GM12878 (cell line): ENCODE data around the gene SRSF9. TPM values are rescaled to one million over a fixed set of nuclear protein-coding genes. Genes with fewer than 3 reads are reported as not detected.

Experiments
- ATAC-seq: fragments of 200-7000 bp; cut with Tn5 transposase; 3 replicates; pipeline ENCODE4 v1.9.1; 2020; ENCODE audit warnings: mild to moderate bottlenecking, moderate library complexity
- BruUV-seq: library from RNA; stranded (reverse); fragments of 400-500 nt; replicated peaks from 2 replicates; lab custom pipeline; 2021; lab: Mats Ljungman, UMichigan
- CTCF ChIA-PET: fragments of 300-600 bp; sonication (Branson Sonifier 250); formaldehyde crosslinking; extraction: SDS; loops from one replicate; lab custom pipeline; 2021; ENCODE audit warnings: inconsistent platforms; lab: Yijun Ruan, JAX
- POLR2A ChIA-PET: fragments of 350-600 bp; formaldehyde crosslinking; extraction: SDS; loops from one replicate; lab custom pipeline; 2021; ENCODE audit warnings: inconsistent platforms; lab: Charles Lee
- RAD21 ChIA-PET: fragments of 300-600 bp; sonication (Branson Sonifier 250); formaldehyde crosslinking; loops from one replicate; lab custom pipeline; 2023; ENCODE audit warnings: antibody characterized with exemption; ENCODE audit not compliant: unreplicated experiment; lab: Charles Lee
- SMC1A ChIA-PET: fragments of 300-600 bp; sonication (Branson Sonifier 250); formaldehyde crosslinking; loops from one replicate; lab custom pipeline; 2023; ENCODE audit not compliant: unreplicated experiment, uncharacterized antibody; lab: Charles Lee
- DNase-seq: peaks from one replicate; pipeline ENCODE4 v3.0.0-alpha.2; 2011; ENCODE audit warnings: low read depth, low spot score
- FAIRE-seq: peaks from 3 replicates; lab custom pipeline; 2011; peaks lifted over from hg19 to GRCh38; lab: Jason Lieb, UNC
- H2AFZ ChIP-seq: 2 replicates; pipeline ENCODE4 v1.6.0; 2011; ENCODE audit warnings: low read depth, low read length, control low read depth; ENCODE audit not compliant: control insufficient read depth
- H3K27ac ChIP-seq: 2 replicates; pipeline ENCODE4 v1.5.1; 2011; ENCODE audit warnings: control low read depth; ENCODE audit not compliant: control insufficient read depth, insufficient read depth
- H3K27me3 ChIP-seq, 2 experiments: replicated peaks in 1 of 2; 2 replicates each; pipeline versions ENCODE4 v1.6.0 to v1.6.1; 2011; ENCODE audit warnings: low read length in 1 of 2; ENCODE audit not compliant: control insufficient read depth in 2 of 2, insufficient read depth in 2 of 2
- H3K36me3 ChIP-seq, 2 experiments: 2 replicates each; pipeline ENCODE4 v1.5.1; 2011; ENCODE audit warnings: low read length in 1 of 2; ENCODE audit not compliant: control insufficient read depth in 2 of 2, insufficient read depth in 2 of 2
- H3K4me1 ChIP-seq: 2 replicates; pipeline ENCODE4 v1.6.1; 2011; ENCODE audit warnings: mild to moderate bottlenecking, low read length, moderate library complexity, mixed read lengths; ENCODE audit not compliant: control insufficient read depth, insufficient read depth
- H3K4me2 ChIP-seq: 2 replicates; pipeline ENCODE4 v1.6.0; 2011; ENCODE audit warnings: control low read depth; ENCODE audit not compliant: control insufficient read depth, insufficient read depth
- H3K4me3 ChIP-seq: fragments of 200-600 bp; sonication (generic); 2 replicates; pipeline ENCODE4 v1.5.1; 2016
- H3K79me2 ChIP-seq: 2 replicates; pipeline ENCODE4 v1.6.0; 2011; ENCODE audit warnings: low read length; ENCODE audit not compliant: control insufficient read depth, insufficient read depth
- H3K9ac ChIP-seq: 2 replicates; pipeline ENCODE4 v1.8.0; 2011; ENCODE audit warnings: low read length, control low read depth, mixed read lengths; ENCODE audit not compliant: control insufficient read depth, insufficient read depth
- H3K9me3 ChIP-seq: replicated peaks from 3 replicates; pipeline ENCODE4 v1.5.1; 2011; ENCODE audit warnings: mild to moderate bottlenecking, low read length; ENCODE audit not compliant: control insufficient read depth, insufficient read depth
- H4K20me1 ChIP-seq: 2 replicates; pipeline ENCODE4 v1.6.0; 2011; ENCODE audit not compliant: control insufficient read depth, insufficient read depth
- CHD1 ChIP-seq: IDR thresholded peaks from 2 replicates; pipeline ENCODE4 v1.6.1; 2012; ENCODE audit warnings: low read depth, low read length, improper control_type of control experiment
- EED ChIP-seq: sonication (generic); IDR thresholded peaks from 2 replicates; pipeline ENCODE4 v1.6.1; 2016; ENCODE audit warnings: antibody characterized with exemption, low read depth
- HDGF ChIP-seq: fragments of 450-650 bp; IDR thresholded peaks from 2 replicates; pipeline ENCODE4 v1.6.1; 2016; ENCODE audit warnings: antibody characterized with exemption
- JUNB ChIP-seq: IDR thresholded peaks from 2 replicates; pipeline ENCODE4 v1.6.1; 2016; ENCODE audit warnings: antibody characterized with exemption, mild to moderate bottlenecking
- NR2C2 ChIP-seq: IDR thresholded peaks from 2 replicates; pipeline ENCODE4 v1.6.1; 2011; ENCODE audit warnings: borderline replicate concordance, low read depth; ENCODE audit not compliant: control insufficient read depth, insufficient read length
- PAX8 ChIP-seq: fragments of 450-650 bp; IDR thresholded peaks from 2 replicates; pipeline ENCODE4 v1.6.1; 2017; ENCODE audit warnings: mild to moderate bottlenecking, moderate library complexity
- RAD51 ChIP-seq: fragments of 450-650 bp; IDR thresholded peaks from 2 replicates; pipeline ENCODE4 v1.6.1; 2016; ENCODE audit warnings: moderate library complexity, mild to moderate bottlenecking, inconsistent platforms
- RB1 ChIP-seq: fragments of 450-650 bp; formaldehyde crosslinking; IDR thresholded peaks from 2 replicates; pipeline ENCODE4 v1.6.1; 2017; ENCODE audit warnings: mild to moderate bottlenecking, borderline replicate concordance
- RBBP5 ChIP-seq: fragments of 200-600 bp; sonication (generic); conservative IDR thresholded peaks from 2 replicates; pipeline ENCODE4 v1.6.1; 2016
- RUNX3 ChIP-seq: IDR thresholded peaks from 2 replicates; pipeline ENCODE4 v1.6.1; 2012; ENCODE audit warnings: low read length, inconsistent platforms
- STAT1 ChIP-seq: fragments of 450-650 bp; conservative IDR thresholded peaks from 2 replicates; pipeline ENCODE4 v1.6.1; 2014; ENCODE audit warnings: antibody characterized with exemption, mild to moderate bottlenecking
- TARDBP ChIP-seq: IDR thresholded peaks from 2 replicates; pipeline ENCODE4 v1.6.1; 2016; ENCODE audit warnings: borderline replicate concordance
- ZNF384 ChIP-seq: IDR thresholded peaks from 2 replicates; pipeline ENCODE4 v1.6.1; 2012; ENCODE audit warnings: low read depth, mild to moderate bottlenecking, low read length, improper control_type of control experiment, borderline replicate concordance
- WGBS: methylation state at CpG from one replicate; pipeline ENCODE4 v1.1.6; 2016; ENCODE audit warnings: low lambda C conversion rate; ENCODE audit not compliant: insufficient replicate concordance, insufficient coverage; ENCODE audit errors: missing lambda C conversion rate; 5-methylcytosine and 5-hydroxymethylcytosine counted together
- in situ Hi-C: fragments of 300-500 bp; cut with MboI; formaldehyde crosslinking; loops from 9 replicates; pipeline ENCODE4 v1.14.3; 2018; ENCODE audit warnings: mixed read lengths
- intact Hi-C: fragments of 100-400 bp; cut with micrococcal nuclease; formaldehyde crosslinking; loops from one replicate; pipeline ENCODE4 v1.14.2; 2022; ENCODE audit not compliant: unreplicated experiment
- polyA plus RNA-seq, 11 experiments: library from polyadenylated mRNA; depleted of rRNA in 4 of 11; unstranded in 6 of 11; stranded (reverse) in 5 of 11; fragments of >200 nt; fragmentation: Nextera tagmentation in 4 of 11; fragmentation: Illumina TruSeq in 1 of 11; extraction: Ambion mirVana in 4 of 11; extraction: Trizol in 1 of 11; gene quantifications; 1 replicate in 1 of 11; 2 replicates in 10 of 11; pipeline versions ENCODE4 v1.2.1 to v1.2.3, GENCODE V29; 2011 to 2016; ENCODE audit warnings: inconsistent platforms in 2 of 11, missing spikeins in 2 of 11, low read depth in 1 of 11
- total RNA-seq, 4 experiments: library from RNA; depleted of rRNA in 3 of 4; stranded (reverse); fragments of >200 nt in 3 of 4; fragmentation: Illumina TruSeq in 1 of 4; extraction: Trizol in 1 of 4; gene quantifications; 2 replicates each; pipeline versions ENCODE4 v1.2.1 to v1.2.3, GENCODE V29; 2013 to 2021
- TF ChIP-seq, protein P1 (sequence below): fragments of 450-650 bp; conservative IDR thresholded peaks from 2 replicates; pipeline ENCODE4 v1.6.1; 2017; ENCODE audit warnings: mild to moderate bottlenecking, moderate library complexity
- TF ChIP-seq, protein P2 (sequence below): IDR thresholded peaks from 2 replicates; pipeline ENCODE4 v1.6.1; 2011; ENCODE audit warnings: borderline replicate concordance, low read depth, mild to moderate bottlenecking, moderate library complexity, low read length; ENCODE audit not compliant: insufficient read depth, poor library complexity, severe bottlenecking
- TF ChIP-seq, protein P3 (sequence below): fragments of 450-650 bp; IDR thresholded peaks from 2 replicates; pipeline ENCODE4 v1.6.1; 2016; ENCODE audit warnings: mild to moderate bottlenecking
- TF ChIP-seq, protein P4 (sequence below): fragments of 450-650 bp; IDR thresholded peaks from 2 replicates; pipeline ENCODE4 v1.6.1; 2017; ENCODE audit warnings: mild to moderate bottlenecking, low read depth, inconsistent platforms; ENCODE audit not compliant: poor library complexity, severe bottlenecking

SRSF9 gene
- total and polyA plus RNA-seq, 10 of the 15 experiments (the other 5 are each of a cell fraction or from before 2014, with no cell fraction given) = 56.2 to 510 (median 186) TPM

DNA sequence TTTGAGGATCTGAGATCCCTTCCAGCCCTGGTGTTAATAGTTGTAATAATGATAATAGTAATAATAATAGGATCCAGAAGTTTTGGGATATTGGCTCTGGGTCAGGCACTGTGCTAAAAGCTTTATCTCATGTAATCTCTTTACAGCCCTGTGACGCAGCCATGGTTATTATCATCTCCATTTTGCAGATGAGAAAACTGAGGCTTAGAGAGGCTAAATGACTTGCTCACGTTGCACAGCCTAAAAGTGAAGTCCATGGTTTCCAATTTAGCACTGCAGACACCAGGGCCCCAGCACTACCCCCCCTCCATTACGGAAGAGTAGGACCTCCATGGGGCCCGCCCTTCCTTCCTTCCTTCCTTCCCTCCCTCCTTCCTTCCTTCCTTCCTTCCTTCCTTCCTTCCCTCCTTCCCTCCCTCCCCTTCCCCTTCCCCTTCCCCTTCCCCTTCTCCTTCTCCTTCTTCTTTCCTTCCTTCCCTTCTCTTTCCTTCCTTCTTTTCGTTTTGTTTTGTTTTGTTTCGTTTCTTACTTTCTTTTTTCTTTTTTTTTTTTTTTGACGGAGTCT, 46.6 kb downstream of the SRSF9 start (continued):
- TF ChIP-seq, protein P1, sequence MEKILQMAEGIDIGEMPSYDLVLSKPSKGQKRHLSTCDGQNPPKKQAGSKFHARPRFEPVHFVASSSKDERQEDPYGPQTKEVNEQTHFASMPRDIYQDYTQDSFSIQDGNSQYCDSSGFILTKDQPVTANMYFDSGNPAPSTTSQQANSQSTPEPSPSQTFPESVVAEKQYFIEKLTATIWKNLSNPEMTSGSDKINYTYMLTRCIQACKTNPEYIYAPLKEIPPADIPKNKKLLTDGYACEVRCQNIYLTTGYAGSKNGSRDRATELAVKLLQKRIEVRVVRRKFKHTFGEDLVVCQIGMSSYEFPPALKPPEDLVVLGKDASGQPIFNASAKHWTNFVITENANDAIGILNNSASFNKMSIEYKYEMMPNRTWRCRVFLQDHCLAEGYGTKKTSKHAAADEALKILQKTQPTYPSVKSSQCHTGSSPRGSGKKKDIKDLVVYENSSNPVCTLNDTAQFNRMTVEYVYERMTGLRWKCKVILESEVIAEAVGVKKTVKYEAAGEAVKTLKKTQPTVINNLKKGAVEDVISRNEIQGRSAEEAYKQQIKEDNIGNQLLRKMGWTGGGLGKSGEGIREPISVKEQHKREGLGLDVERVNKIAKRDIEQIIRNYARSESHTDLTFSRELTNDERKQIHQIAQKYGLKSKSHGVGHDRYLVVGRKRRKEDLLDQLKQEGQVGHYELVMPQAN = no peak
- TF ChIP-seq, protein P2, sequence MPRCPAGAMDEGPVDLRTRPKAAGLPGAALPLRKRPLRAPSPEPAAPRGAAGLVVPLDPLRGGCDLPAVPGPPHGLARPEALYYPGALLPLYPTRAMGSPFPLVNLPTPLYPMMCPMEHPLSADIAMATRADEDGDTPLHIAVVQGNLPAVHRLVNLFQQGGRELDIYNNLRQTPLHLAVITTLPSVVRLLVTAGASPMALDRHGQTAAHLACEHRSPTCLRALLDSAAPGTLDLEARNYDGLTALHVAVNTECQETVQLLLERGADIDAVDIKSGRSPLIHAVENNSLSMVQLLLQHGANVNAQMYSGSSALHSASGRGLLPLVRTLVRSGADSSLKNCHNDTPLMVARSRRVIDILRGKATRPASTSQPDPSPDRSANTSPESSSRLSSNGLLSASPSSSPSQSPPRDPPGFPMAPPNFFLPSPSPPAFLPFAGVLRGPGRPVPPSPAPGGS = no peak

DNA sequence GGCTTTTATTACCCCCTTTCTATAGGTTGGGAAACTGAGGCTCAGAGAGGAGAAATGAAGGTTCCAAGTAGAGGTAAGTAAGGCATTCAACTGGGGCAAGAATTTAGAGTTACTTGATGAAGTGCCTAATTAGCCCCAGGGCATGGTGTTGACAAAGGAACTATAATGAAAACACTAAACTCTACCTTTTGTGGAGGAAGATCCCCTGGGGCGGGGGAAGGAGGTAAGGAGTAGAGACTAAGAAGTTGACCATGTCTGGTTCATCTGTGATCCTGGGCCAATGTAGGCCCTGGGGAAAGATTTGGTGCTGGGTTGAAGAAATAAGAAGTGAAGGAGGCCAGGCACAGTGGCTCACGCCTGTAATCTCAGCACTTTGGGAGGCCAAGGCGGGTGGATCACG, 47.8 kb downstream of the SRSF9 start:
- intact Hi-C loops (no loop called here), in situ Hi-C loops (no loop called here)
- no peak overlapping the region for H3K4me3 ChIP-seq
- no peak for ATAC-seq
- DNase-seq = no peak
- H3K4me2 ChIP-seq = no peak overlapping the region
- no peak overlapping the region for H3K9ac ChIP-seq
- ChIA-PET POLR2A (no interaction called here), CTCF (no interaction called here), RAD21 (no interaction called here), SMC1A (no interaction called here)
- 22% methylated on average over 4 of the region's 4 CpGs for WGBS
- no peaks in the 10 kb centered on the region for H3K79me2 ChIP-seq
- no peaks in the 10 kb centered on the region for H3K9me3 ChIP-seq
- H3K27me3 ChIP-seq = no peaks in the 10 kb centered on the region
- no peak for FAIRE-seq
- H3K27ac ChIP-seq = no peak overlapping the region
- no peaks in the 10 kb centered on the region for H4K20me1 ChIP-seq
- H3K4me1 ChIP-seq = no peaks in the 10 kb centered on the region
- H2AFZ ChIP-seq = no peak overlapping the region
- no TSS peak for BruUV-seq
- H3K36me3 ChIP-seq = no peaks in the 10 kb centered on the region
- TF ChIP-seq HDGF (no peak), ZNF384 (no peak), RBBP5 (no peak), JUNB (no peak), TARDBP (no peak), NR2C2 (no peak), STAT1 (no peak), RAD51 (no peak), RB1 (no peak), PAX8 (no peak), EED (no peak), RUNX3 (no peak), CHD1 (no peak)
- TF ChIP-seq, protein P3, sequence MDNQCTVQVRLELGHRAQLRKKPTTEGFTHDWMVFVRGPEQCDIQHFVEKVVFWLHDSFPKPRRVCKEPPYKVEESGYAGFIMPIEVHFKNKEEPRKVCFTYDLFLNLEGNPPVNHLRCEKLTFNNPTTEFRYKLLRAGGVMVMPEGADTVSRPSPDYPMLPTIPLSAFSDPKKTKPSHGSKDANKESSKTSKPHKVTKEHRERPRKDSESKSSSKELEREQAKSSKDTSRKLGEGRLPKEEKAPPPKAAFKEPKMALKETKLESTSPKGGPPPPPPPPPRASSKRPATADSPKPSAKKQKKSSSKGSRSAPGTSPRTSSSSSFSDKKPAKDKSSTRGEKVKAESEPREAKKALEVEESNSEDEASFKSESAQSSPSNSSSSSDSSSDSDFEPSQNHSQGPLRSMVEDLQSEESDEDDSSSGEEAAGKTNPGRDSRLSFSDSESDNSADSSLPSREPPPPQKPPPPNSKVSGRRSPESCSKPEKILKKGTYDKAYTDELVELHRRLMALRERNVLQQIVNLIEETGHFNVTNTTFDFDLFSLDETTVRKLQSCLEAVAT = no peak
- TF ChIP-seq, protein P4, sequence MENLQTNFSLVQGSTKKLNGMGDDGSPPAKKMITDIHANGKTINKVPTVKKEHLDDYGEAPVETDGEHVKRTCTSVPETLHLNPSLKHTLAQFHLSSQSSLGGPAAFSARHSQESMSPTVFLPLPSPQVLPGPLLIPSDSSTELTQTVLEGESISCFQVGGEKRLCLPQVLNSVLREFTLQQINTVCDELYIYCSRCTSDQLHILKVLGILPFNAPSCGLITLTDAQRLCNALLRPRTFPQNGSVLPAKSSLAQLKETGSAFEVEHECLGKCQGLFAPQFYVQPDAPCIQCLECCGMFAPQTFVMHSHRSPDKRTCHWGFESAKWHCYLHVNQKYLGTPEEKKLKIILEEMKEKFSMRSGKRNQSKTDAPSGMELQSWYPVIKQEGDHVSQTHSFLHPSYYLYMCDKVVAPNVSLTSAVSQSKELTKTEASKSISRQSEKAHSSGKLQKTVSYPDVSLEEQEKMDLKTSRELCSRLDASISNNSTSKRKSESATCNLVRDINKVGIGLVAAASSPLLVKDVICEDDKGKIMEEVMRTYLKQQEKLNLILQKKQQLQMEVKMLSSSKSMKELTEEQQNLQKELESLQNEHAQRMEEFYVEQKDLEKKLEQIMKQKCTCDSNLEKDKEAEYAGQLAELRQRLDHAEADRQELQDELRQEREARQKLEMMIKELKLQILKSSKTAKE = no peak
